Epithelial cell of proximal tubule (primary cell): ENCODE data around the gene MPO. TPM values are rescaled to one million over a fixed set of nuclear protein-coding genes. Genes with fewer than 3 reads are reported as not detected.

Experiments
- DNase-seq: peaks from one replicate; pipeline ENCODE4 v3.0.0-alpha.2; 2011; ENCODE audit warnings: low read depth
- H3K4me3 ChIP-seq: 2 replicates; pipeline ENCODE4 v1.5.1; 2011; ENCODE audit warnings: low read depth, mild to moderate bottlenecking, low read length
- total RNA-seq: library from RNA; depleted of rRNA; stranded (reverse); fragments of >200 nt; gene quantifications from 2 replicates; pipeline ENCODE4 v1.2.3, GENCODE V29; 2015
- TF ChIP-seq, protein P1 (sequence below): conservative IDR thresholded peaks from 2 replicates; pipeline ENCODE4 v1.5.1; 2012; ENCODE audit warnings: low read depth, mild to moderate bottlenecking, low read length

Gene MPO
- total RNA-seq, 1 donor from 2014 or later = not detected

DNA sequence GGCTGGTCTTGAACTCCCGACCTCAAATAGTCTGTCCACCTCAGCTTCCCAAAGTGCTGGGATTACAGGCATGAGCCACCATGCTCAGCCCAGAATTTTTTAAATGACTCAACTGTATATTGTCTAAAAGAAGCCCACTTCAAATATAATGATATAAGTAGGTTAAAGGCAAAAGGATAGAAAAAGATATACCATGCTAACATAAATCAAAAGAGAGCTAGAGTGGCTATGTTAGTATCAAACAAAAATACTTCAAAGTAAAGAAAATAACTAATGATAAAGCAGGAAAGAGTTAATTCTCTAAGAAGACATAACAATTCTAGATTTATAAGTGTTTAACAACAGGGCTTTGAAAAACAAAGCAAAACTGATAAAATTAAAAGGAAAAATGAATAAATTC, 13.3 kb upstream of the MPO start:
- DNase-seq = no peak
- H3K4me3 ChIP-seq = no peak overlapping the region
- TF ChIP-seq, protein P1, sequence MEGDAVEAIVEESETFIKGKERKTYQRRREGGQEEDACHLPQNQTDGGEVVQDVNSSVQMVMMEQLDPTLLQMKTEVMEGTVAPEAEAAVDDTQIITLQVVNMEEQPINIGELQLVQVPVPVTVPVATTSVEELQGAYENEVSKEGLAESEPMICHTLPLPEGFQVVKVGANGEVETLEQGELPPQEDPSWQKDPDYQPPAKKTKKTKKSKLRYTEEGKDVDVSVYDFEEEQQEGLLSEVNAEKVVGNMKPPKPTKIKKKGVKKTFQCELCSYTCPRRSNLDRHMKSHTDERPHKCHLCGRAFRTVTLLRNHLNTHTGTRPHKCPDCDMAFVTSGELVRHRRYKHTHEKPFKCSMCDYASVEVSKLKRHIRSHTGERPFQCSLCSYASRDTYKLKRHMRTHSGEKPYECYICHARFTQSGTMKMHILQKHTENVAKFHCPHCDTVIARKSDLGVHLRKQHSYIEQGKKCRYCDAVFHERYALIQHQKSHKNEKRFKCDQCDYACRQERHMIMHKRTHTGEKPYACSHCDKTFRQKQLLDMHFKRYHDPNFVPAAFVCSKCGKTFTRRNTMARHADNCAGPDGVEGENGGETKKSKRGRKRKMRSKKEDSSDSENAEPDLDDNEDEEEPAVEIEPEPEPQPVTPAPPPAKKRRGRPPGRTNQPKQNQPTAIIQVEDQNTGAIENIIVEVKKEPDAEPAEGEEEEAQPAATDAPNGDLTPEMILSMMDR = no peak

DNA sequence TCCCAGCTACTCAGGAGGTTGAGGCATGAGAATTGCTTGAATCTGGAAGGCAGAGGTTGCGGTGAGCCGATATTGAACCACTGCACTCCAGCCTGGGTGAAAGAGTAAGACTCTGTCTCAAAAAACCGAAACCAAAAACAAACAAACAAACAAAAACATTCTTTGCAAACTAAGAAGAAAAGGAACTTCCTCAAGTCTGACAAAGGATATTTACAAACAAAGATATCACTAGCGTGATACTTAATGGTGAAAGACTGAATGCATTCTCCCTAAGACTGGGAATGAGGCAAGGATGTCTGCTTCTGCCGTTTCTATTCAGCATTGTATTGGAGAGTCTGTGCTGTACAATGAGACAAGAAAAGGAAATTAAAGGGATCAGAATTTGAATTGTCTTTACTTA, 10.5 kb upstream of the MPO start:
- H3K4me3 ChIP-seq = no peak overlapping the region
- DNase-seq = no peak
- TF ChIP-seq, protein P1 = no peak

DNA sequence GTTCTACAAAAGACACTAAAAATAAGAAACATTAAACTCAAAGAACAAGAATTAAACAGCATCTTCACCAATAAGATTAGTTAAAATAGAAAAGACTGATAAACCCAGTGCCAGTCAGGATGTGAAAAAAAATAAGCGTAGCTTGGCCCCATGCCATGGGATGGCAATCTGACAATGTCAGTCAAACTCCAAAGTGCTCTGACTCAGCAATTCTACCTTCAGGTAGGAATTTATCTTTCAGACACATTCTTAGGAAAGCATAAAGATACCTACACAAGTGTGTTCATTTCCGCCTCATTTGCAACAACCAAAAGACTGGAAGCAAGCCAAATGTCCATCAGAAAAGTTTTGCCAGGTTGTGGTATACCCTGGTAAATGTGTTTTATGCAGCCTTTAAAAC, 9.1 kb upstream of the MPO start:
- TF ChIP-seq, protein P1 = no peak
- H3K4me3 ChIP-seq = no peak overlapping the region
- no peak for DNase-seq

DNA sequence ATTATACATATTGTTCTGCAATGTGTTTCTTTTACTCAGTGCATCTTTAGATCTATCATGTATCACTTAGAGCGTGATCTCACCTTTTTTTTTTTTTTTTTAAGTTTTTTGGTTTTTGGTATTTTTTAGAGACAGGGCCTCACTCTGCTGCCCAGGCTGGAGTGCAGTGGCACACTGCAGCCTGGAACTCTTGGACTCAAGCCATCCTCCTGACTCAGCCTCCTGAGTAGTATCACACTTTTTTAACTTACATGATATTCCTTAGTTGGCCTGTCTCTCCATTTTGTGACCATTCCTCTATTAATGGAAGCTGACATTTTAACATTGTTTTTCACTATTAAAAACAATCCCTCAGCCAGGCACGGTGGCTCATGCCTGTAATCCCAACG, 4.7 kb upstream of the MPO start:
- no peak for DNase-seq
- H3K4me3 ChIP-seq = no peak overlapping the region
- TF ChIP-seq, protein P1 = no peak

DNA sequence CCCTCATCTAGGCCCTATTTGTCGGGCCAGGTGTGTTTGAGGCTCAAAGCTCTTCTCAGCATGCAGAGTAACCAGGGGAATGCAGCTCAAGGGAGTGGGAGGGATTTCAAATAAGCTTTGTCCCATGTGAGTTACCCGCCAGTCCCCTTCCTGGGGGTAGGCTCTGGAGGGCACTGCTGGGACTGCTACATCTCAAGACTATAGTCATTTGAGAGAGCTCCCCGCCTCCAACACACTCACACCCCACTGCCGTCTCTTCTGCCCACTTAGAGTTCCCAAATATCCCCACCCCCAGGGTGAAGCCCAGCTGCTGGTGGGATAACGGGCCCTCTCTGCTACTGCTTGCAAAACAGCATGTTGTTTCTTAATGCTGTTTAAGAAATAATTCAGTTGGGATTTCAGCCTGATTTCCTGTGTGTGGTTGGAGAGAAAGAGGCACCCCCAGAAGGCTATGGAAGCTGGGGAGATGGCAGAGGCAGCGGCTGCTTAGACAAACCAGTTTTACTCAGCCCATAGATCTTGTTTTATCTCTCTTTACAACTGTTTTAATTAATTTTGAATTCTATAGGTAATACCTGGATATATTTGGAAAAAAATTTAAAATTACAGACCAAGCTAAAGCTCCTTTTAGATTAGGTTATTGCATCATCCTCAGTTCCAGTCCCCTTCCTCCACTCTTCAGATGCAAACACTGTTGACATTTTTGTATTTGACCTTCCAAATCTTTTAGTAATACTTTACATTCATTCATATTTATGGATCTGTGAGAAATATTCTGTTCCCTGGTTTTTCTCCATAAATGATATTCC, 4.1 kb upstream of the MPO start:
- no peak overlapping the region for H3K4me3 ChIP-seq
- no peak for DNase-seq
- TF ChIP-seq, protein P1 = no peak

DNA sequence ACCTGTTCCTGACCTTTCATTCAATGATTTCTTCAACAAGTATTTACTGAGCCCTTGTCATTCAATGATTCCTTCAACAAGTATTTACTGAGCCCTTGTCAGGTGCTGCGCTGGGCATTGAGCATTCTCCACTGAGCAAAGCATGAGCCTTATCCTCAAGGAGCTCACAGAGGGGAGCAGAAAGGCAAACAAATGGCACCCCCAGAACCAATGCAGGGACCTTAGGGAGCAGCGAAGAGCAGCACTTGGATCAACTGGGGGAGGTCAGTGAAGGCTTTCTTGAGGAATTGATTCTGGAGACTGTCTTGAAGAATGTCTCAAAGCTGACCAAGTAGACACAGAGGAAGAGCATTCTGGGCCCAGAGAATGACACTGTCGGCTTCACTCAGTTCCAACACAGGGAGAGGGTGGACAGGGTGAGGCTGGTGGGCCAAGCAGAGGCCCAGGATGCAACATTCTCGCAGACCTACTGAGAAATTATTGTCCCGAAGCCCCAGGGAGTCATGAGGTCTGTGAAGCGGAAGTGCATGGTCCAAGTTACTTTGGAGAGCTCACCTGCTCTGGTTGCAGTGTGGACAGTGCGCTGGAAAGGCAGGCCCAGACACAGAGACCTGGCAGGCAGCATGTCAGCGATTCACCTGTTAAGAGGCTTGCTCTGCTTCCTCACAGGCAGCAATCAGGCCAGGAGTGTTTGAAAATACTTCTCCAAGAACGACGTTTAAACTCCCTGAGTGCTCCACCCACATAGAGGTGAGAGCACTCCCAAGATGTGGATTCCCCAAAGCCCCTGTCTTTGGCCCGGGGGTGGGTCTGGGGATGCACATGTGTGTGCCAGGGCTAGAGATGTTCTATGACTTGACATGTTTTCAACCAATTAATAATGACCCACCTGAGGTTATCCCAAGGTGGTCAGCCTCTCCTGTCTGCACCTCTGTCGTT, 3.2 kb upstream of the MPO start:
- DNase-seq = no peak
- H3K4me3 ChIP-seq = no peak overlapping the region
- TF ChIP-seq, protein P1 = no peak
